Activated CD4-positive, alpha-beta T cell treated with anti-CD3 and anti-CD28 coated beads for 1 hour (primary cell): ENCODE measurements around the gene SRRD.

Source experiments
- DNase-seq: peaks from one replicate; pipeline ENCODE4 v3.0.0-alpha.2; 2020

SRRD gene

GRCh38 chr22:26453812-26454500, 29.7 kb upstream of the SRRD start:
- DNase-seq = no peak

DNA sequence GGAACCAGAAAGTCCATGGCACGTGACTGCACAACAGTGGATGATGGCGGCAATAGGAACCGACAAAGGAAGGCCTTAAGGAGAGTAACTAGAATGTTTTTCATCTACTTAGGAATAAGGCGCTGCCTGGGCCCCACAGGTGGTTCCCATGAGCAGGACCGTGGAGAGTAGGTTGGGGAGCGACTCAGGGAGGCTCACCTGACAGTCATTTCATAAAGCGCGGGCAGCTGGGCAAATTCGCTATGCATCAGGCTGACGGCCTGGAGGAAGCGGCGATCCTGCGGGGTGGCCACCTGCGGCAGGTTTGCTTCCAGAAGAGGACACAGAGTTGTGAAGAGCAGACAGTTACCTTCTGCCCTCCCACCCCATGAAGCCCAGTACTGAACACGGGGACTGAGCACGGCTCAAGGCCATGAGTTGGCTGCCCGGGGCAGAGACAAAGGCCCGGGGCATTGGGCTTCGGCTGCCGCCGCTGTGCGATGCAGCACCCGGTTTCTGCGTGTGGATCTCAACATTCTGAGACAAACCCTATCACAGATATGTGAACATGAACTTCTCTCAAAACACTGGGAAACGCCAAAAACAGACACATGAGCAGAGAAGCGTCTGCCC, 25.9 kb upstream of the SRRD start:
- no peak for DNase-seq

- no peak for DNase-seq
Measured at GRCh38 chr22:26460202-26460601, 23.5 kb upstream of the SRRD start.

GRCh38 chr22:26461188-26461810, 22.4 kb upstream of the SRRD start:
- no peak for DNase-seq

DNA sequence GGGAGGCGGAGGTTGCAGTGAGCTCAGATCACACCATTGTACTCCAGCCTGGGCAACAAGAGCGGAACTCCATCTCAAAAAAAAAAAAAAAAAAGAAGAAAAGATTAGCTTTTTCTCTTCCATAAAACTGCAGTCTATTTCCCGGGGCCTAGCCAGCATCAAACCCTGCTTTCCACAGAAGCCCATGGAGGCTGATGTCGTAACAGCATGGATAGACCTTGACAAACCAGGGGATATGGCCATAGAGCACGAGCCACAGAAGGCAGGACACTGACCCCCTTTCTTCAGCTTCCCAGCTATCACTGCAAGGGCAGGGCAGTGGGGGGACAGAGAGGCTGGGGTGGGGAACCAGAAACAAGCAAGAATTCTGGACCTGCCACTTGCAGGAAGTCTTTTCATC, 21.6 kb upstream of the SRRD start:
- no peak for DNase-seq

GRCh38 chr22:26462641-26463040, 21.0 kb upstream of the SRRD start:
- DNase-seq = no peak

DNA sequence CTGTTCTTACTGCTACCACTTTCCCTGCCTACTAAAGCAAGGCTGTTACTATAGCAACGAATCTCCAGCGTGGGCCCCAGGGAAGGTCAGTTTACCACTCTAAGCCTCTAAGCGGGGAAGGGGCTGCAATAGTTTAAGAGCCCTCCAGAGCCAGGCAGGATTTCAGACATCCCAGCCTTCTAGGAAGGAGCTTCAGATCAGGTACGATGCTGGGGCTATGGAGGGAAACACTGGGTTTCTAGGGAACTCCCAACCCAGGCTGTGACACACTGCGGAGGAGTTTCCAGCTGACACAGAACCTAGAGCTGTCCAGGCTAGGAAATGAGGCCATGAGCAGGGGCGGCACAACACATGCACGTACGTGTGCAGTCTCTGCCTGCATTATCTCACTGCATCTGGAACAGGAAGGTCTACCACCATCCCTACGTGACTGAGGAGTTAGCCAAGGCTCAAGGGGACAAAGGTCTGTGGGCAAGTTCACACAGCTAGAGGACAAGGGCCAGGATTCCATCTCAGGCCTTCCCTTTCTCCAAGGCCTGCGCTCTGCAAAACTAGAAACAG, 20.5 kb upstream of the SRRD start:
- DNase-seq = no peak

DNA sequence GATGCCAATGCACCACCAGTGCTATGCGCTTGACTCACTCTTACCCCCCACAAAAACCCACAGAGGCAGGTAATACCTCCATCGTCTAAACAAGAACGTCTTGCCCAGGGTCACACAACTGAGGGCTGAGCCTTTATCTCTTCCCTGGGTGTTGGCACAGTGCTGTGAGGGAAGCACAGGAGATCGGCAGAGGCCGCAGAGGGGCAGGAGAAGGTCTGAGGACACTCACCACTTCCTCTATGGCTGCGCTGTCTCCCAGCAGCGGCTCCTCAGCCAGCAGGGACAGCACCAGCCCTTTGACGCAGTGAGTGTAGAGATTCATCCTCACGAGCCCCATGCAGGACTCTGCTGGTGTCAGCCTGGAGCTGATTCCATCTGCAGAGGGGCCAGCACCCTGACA, 20.0 kb upstream of the SRRD start:
- no peak for DNase-seq

GRCh38 chr22:26464312-26464711, 19.4 kb upstream of the SRRD start:
- no peak for DNase-seq

- no peak for DNase-seq
Measured at GRCh38 chr22:26466196-26466595, 17.5 kb upstream of the SRRD start.

DNA sequence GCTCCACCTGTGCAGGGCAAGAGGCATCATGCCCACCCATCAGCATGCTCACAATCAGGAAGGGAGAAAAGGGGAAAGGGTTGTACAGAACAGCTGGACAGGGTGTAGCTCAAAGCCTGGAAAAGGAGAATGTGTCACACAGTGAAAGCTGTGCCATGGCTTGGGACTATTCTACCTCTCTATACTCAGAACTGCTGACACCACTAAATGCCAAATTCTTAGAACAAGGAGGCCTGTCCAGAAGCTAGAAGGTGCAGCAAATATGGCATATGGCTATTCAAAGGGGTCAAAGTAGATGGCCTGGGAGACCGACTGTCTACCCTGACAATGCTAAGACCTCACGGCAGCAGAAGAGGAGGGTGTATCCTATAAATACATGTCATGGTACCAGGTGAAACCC, 12.9 kb upstream of the SRRD start:
- no peak for DNase-seq

GRCh38 chr22:26471522-26471921, 12.2 kb upstream of the SRRD start:
- DNase-seq = no peak

- DNase-seq = no peak
Measured at GRCh38 chr22:26474682-26475081, 9.0 kb upstream of the SRRD start.

DNA sequence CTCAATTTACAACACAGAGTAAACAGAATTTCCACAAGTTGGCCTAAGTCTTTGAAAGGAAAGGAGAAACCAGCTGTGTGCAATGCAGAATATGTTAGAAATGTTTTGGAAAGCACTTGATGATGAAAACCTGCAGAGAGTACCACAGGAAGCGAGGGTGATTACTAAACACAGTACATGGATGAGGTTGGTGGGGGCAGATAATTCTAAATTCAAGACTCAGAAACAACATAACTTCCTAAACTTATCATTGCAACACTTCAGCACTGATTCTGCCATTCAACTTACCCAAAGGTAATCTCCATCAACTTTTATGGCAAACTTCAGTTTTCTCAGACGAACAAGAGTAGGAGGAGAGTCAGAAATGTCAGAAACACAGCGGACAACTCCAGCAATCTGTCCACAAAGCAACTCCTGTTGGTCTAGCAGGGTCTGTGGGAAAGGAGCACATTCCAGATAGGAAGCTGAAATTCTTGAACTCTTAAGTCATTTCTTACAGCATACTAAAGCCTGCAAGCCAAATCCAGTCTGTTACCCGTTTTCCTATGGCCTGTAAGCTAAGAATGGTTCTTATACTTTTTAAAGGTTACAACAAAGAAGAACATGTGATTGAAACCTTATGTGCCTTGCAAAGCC, 6.9 kb upstream of the SRRD start:
- no peak for DNase-seq

- DNase-seq = no peak
Measured at GRCh38 chr22:26477341-26477731, 6.3 kb upstream of the SRRD start.

DNA sequence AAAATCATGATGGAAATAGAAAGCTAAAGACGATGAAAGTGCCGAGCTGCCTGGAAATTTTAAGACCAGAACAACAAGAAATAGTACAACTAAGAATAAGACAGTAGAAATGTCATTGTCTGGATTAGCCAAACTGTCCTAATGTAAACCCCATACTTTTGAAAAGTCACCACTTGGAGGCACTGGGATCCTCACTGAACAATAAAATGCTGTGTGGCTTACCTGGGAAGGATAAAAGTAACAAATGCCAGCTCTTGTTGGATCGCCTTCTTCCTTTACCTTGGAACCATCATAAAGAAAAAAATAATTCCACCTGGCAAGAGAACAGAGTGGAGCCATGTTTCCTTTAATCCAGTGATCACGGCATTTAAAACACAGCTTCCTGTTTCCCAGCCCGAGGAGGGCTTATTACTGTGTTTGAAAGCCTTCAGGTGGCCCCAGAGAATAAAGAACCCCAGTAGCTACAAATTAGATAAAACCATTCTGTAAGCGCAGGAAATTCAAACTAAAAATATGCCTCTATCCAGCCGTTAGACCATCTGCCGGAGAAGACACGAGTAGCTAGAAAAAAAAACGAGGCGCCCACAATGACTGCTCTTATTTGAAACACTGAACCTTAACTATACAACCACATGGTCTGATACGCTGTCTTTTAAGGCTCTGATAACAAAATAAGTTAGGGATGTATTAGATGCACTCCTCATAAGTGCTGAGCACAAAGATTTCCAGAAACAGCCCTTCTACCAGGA, 4.5 kb upstream of the SRRD start:
- no peak for DNase-seq

GRCh38 chr22:26479792-26480610, 3.7 kb upstream of the SRRD start:
- DNase-seq = no peak

- no peak for DNase-seq
Measured at GRCh38 chr22:26480611-26480932, 3.1 kb upstream of the SRRD start.

GRCh38 chr22:26481112-26481693, 2.5 kb upstream of the SRRD start:
- no peak for DNase-seq

DNA sequence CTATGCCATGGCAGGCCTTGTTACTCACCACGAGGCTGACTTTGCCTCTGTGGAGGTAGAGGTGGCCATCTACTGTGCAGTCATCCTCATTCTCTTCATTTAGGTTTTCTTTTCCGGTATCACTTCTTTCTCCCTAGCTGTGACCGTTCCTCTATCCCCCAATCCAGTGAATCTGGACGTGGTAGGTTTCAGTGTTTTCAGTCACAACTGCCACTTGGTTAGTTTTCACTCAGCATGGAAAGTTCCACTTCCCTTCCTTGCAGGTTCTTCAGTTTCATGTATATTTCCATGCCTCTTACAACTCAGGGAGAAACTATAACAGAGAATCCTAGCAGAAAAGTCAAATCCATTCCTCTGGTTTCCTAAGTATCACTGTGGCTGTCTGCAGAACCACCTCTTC, 2.0 kb upstream of the SRRD start:
- no peak for DNase-seq

DNA sequence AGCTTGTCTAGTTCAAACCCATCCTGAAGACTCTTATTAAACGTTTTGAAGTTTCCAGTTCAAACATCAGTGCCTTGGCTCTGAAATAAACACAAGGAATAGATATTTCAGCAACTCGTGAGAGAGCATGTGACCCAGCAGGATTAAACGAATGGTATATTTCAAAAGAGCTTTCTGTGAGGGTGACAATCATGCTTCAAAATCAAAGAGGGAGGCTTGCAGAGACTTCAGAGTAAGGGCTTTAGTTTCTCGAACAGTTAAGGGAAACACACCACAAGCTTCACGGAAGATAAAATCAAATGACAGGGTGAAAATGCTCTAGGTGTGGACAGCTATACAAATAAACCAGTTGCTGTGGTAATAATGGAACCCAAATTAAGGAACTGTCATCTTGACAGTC, 1.5 kb upstream of the SRRD start:
- DNase-seq = no peak

DNA sequence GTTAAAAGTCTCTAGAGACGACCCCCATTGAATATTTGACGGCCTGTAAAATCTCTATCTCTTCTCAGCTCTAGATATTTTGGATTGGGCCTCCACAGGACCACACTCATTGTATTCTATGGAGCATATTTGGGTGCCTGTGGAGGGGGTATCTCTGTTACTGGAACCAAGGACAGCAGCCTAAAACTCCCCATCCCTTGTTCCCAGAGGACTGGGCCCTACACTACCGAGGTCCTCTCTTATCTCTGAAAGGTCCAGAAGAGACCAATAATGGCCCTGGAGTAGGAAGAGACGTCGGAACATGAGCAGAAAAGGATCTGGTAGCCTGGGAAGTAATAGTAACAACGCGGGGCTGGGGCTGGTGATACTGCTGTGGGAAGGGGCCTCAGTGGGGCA, 636 bp upstream of the SRRD start:
- no peak for DNase-seq
